ENCODE data around the gene PLA2G2C. TPM values are rescaled to one million over a fixed set of nuclear protein-coding genes. Genes with fewer than 3 reads are reported as not detected.

Gene PLA2G2C
- total RNA-seq, 2 experiments from 2014 or later: 0.44 to 0.57 TPM

DNA sequence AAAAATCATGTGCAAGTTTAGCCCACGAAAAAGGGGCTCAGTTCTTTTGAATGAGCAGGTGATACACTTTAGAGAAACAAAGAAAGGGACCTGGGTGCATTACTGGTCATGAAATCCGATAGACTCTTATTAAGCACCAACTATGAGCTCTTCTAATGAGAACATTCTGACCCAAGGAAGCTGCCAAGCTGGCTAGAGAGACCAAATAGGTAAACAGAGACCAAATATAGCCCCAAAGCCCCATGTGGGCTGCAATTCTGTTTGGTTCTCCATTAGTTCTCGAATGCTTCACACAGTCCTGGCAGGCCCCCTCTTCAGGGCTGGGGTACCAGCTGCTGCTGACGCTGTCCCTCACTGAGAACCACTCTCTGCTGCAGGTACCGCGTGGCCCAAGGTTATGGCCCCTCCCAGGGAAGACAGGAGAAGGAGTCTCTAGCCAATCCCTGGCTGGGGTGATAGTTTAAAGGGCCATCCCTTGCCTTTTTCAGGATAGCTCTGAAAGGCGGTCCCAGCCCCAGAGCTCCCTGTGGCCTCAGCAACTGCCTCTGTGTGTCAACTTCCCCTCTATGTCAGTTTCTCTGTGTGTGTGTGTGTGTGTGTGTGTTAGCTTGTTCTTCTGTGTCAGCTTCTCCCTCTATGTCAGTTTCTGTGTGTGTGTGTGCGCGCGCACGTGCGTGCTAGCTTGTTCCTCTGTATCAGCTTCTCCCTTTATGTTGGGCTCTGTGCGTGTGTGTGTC, 7.5 kb downstream of the PLA2G2C start:
- Histone ChIP-seq H3K9me2 (ENCODE audit: insufficient read depth, low read length) (no peaks in the 10 kb centered on the region), H3K4me2 (ENCODE audit: low read length) (peak overlapping the region; percentile 15; the same call in 1 of the 2 replicates), H3K9me3 (ENCODE audit: low read length) (peaks cover 8% of the 10 kb centered on the region; the same call in 1 of the 2 replicates), H2AFZ (ENCODE audit: low read length) (peak overlapping the region; percentile 2; the same call in 1 of the 2 replicates), H3K4me1 (ENCODE audit: insufficient read depth, low read length, poor library complexity, severe bottlenecking) (peaks cover 50% of the 10 kb centered on the region), H3K27ac (ENCODE audit: low read depth, low read length, poor library complexity, severe bottlenecking) (peak overlapping the region; percentile 24), H3K4me3 (ENCODE audit: low read depth, low read length, poor library complexity, severe bottlenecking) (no peak overlapping the region), H3K36me3 (ENCODE audit: insufficient read depth, low read length) (no peaks in the 10 kb centered on the region; the same call in 1 of the 2 replicates), H3K79me2 (ENCODE audit: insufficient read depth, low read depth, low read length) (no peaks in the 10 kb centered on the region), H4K20me1 (ENCODE audit: insufficient read depth, low read length) (no peaks in the 10 kb centered on the region)
- POLR2A ChIA-PET: interaction anchor here (0.5 to 0.9 kb wide), 6 partner anchors 8 to 146 kb away, joined by 3 to 4 read pairs (median 3); no protein-coding TSS in a partner anchor
- intact Hi-C loops (cut with micrococcal nuclease; ENCODE audit: unreplicated experiment): no loop called here
- BruUV-seq (replicated peaks): no TSS peak
- TF ChIP-seq CTCF (conservative IDR thresholded peaks at IDR 0.05; ENCODE audit: low read length) (no peak), EZH2phosphoT487 (IDR thresholded peaks at IDR 0.05; ENCODE audit: borderline replicate concordance, low read depth, low read length) (no peak)
- no peak for DNase-seq (ENCODE audit: low spot score)
- CTCF ChIA-PET (ENCODE audit: unreplicated experiment): interaction anchor here (0.7 to 1.4 kb wide), 3 partner anchors 16 to 27 kb away, joined by 3 to 5 read pairs (median 4); no protein-coding TSS in a partner anchor

GRCh38 chr1:20174937-20175666, 11.2 kb downstream of the PLA2G2C start:
- intact Hi-C loops (cut with micrococcal nuclease; ENCODE audit: unreplicated experiment): no loop called here
- H4K20me1 ChIP-seq (ENCODE audit: insufficient read depth, low read length): no peaks in the 10 kb centered on the region
- no peaks in the 10 kb centered on the region for H3K9me2 ChIP-seq (ENCODE audit: insufficient read depth, low read length)
- H3K79me2 ChIP-seq (ENCODE audit: insufficient read depth, low read depth, low read length): no peaks in the 10 kb centered on the region
- peak; percentile 39 for DNase-seq (ENCODE audit: low spot score)
- peaks cover 5% of the 10 kb centered on the region; the same call in 1 of the 2 replicates for H3K9me3 ChIP-seq (ENCODE audit: low read length)
- peak overlapping the region; percentile 40 for H3K4me2 ChIP-seq (ENCODE audit: low read length)
- peaks cover 75% of the 10 kb centered on the region for H3K4me1 ChIP-seq (ENCODE audit: insufficient read depth, low read length, poor library complexity, severe bottlenecking)
- no peak overlapping the region for H3K27ac ChIP-seq (ENCODE audit: low read depth, low read length, poor library complexity, severe bottlenecking)
- BruUV-seq (replicated peaks): no TSS peak
- H3K36me3 ChIP-seq (ENCODE audit: insufficient read depth, low read length): no peaks in the 10 kb centered on the region; the same call in 1 of the 2 replicates
- POLR2A ChIA-PET: interaction anchor here (0.9 kb wide), 1 partner anchor 38 kb away, joined by 3 read pairs; no protein-coding TSS in a partner anchor
- CTCF ChIA-PET (ENCODE audit: unreplicated experiment): interaction anchor here (0.6 to 2.0 kb wide), 2 partner anchors 20 to 23 kb away, joined by 4 to 15 read pairs; no protein-coding TSS in a partner anchor
- no peak for TF ChIP-seq CTCF (conservative IDR thresholded peaks at IDR 0.05; ENCODE audit: low read length)
- no peak for TF ChIP-seq EZH2phosphoT487 (IDR thresholded peaks at IDR 0.05; ENCODE audit: borderline replicate concordance, low read depth, low read length)
- H2AFZ ChIP-seq (ENCODE audit: low read length): peak overlapping the region; percentile 86
- H3K4me3 ChIP-seq (ENCODE audit: low read depth, low read length, poor library complexity, severe bottlenecking): peak overlapping the region; percentile 0

All from OCI-LY7 (cell line).